GM18868 (cell line): ENCODE measurements around the gene ZNF385C.

Experiments
- ATAC-seq: cut with Tn5 transposase; IDR thresholded peaks from one replicate; pipeline ENCODE4 v1.9.1; 2021; ENCODE audit warnings: mild to moderate bottlenecking, moderate library complexity; ENCODE audit not compliant: unreplicated experiment

The ZNF385C gene

GRCh38 chr17:42110301-42111264 lies 12.3 kb upstream of the ZNF385C start:
- no peak for ATAC-seq

GRCh38 chr17:42109086-42109485 lies 10.8 kb upstream of the ZNF385C start:
- ATAC-seq: no peak

DNA sequence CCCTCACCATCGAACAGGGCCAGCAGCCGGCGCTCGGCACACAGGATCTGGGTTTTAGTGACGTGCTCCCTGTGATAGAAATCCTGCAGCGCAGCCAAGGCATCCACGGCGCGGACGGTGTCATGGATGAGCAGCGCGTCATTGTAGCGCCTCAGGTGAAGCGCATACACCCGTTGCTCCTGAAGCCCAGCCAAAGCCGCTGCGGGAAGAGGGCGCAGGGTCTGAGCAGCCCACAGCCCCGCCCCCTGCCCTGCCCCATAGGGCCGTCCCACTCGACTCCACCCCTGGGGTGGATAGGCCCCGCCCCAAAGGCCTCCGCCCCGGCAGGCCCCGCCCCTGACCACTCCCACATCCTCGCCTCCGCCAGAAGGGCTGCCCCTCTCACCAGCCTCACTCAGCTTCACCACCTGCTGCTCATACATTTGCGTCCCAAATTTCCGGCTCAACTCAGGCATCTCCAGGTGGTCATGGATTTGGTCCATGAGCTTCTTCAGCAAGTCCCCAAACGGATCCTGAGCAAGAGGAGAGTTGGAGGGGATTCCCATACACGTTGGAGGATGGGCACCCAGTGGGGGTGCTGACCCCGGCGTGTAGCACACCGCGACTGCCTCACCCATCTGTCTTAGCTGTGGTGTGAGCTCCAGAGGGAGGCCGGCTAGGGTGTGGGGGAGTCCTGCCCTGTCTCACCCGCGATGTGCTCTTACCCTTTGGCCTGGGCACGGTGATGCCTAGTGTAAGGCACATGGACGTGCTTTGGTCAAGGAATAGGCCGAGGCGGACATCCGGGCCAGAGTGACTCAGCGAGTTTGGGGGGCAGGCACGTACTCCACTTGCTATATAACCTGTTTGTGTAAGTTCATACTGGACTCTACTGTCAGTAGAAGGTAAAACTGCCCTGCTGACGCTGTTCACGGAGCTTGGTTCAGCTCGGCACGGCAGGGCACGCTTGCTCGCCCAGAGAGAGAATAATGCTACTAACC lies 9.6 kb upstream of the ZNF385C start:
- peak; percentile 35 for ATAC-seq

DNA sequence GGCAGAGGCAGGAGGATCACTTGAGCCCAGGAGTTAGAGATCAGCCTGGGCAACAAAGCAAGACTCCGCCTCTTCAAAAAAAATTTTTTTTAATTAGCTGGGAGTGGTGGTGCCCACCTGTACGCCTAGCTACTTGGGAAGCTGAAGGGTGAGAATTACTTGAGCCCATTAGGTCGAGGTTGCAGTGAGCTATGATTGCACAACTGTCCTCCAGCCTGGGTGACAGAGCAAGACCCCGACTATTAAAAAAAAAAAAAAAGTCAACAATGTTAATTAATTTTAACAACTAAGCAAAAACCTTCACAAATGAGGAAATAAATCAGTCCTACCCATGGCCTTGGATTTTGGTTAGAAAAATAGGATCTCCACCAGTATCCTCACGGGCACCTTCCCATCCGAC lies 8.9 kb upstream of the ZNF385C start:
- no peak for ATAC-seq

DNA sequence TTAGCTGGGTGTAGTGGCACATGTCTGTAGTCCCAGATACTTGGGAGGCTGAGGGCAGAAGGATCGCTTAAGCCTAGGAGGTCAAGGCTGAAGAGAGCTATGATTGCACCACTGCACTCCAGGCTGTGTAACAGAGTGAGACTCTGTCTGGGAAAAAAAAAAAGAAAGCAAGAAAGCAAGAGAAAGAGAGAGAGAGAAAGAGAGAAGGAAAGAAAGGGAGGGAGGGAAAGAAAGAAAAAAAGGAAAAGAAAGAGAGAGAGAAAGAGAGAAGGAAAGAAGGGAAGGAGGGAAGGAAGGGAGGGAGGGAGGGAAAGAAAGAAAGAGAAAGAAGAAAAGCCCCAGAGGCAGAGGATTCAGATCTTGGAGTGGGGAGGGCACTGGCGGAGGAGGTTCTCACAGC lies 7.7 kb upstream of the ZNF385C start:
- ATAC-seq: no peak

DNA sequence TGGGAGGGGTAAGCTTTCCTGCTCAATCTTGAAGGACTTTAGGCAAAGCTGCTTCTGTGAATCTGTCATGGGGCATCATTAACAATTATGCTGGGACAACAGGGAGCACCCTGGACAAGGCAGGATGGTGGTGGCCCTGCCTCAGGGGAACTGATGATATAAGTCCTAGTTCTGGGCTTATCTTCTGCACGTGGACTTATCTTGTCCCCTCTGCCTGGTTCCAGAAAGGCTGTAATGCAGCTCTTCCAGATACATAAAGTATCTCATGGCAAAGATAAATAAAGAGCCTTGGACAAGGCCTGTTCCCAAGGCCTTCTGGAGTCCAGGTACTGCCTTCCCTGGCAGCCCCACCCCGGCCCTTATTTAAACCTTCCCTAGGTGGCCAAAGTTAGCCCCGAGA lies 6.0 kb upstream of the ZNF385C start:
- no peak for ATAC-seq

- no peak for ATAC-seq
Observed at GRCh38 chr17:42103221-42103954, 5.1 kb upstream of the ZNF385C start.

DNA sequence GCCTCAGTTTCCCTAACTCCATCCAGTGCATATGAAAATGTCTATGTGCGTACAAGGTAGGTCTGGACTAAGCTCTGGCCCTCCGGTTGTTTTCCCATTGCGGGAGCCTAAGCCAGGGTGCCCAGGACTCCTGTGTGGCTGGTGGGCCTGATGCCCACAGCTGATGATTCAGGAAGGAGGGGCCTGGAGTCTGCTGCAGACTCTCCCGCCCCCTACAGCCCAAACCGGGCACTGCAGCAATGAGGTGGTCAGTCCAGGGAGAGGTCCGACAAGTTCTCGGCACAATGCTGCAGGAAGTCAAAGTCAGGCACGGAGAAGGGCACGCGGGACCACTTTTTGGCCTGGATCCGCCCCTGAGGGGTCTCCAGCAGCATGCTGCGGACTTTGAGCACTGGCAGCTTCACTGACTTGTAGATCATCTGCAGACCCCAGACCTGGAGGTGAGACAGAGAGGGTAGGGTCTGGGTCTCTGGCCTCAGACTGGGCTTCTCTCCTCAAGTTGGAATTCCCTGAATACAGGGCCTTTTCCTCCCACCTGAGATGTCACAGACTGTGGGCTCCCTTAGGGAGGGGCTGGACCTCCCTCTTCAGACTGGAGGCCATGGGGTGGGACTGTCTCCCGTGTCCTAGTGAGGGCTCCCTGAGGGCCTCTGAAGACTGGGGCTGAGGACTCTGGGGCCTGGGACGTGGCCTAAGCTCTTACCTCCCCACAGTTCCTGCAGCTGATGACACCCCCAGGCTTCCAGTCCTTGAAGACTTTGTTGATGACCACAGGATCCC lies 3.4 kb upstream of the ZNF385C start:
- ATAC-seq: no peak

DNA sequence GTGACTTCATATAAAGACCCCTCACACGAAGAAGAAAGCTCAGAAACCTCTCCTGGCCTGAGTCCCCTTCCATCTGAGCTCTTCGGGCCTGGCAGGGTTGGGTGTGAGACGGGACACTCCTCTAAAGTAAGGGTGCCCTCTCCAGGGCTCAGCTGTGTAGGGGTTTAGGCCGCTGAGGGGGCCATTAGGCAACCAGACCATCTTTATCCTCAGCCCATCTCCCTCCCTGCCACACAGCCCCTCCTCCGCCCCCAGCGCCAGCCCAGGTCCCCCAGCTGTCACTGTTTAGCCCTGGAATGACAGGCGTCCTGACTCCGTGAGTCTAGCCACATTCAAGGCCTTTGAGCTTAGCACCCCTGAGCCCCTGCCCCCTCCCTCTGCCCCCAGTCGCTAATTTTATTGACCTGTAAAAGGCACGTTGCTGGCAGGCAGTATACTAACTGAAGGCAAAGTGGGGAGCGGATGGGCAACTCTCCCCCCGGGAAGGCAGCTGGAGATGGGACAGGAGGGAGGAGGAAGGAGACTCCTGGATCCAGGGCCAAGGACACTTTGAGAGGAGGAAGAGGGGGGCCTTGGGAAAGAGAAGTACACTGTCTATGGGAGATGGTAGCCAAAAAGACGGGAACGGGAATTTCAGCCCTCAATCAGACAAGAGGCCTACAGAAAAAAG lies 592 bp upstream of the ZNF385C start:
- ATAC-seq: no peak

DNA sequence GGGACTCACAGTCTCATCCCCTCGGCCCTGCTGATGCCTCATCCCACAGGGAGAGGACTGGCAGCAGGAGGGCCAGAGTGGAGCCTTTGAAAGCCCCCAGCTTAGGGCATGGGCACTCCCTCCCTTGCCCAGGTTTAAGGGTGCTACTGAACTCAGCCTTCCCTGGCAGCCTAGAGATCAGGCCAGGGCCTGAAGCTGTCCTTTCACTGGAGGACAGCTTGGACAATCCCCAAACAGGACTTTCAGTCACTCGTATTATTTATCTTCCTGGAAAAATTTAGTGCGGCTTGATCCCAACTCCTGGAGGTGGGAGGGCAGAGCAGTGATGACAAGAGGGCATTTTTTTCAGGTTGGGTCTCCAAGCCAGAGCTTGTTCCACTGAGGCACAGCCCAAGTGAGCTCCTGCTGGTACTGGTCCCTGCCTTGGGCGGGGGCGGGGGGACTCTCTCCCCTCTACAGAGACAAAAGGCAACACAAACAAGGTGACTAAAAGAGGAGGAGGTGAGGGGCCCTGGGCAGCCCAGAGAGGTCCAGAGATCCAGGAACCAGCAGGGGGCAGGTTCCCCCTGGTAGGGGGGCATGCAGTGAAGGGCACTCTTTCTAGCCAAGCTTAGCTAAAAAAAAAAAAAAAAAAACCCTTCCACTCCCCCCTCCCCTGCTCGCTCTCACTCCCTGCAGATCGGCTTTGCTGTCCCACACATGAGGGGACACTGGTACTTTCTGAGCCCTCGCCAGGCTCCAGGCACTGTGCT lies 1.7 kb downstream of the ZNF385C start:
- ATAC-seq: no peak

- no peak for ATAC-seq
Observed at GRCh38 chr17:42094375-42095069, 3.8 kb downstream of the ZNF385C start.

DNA sequence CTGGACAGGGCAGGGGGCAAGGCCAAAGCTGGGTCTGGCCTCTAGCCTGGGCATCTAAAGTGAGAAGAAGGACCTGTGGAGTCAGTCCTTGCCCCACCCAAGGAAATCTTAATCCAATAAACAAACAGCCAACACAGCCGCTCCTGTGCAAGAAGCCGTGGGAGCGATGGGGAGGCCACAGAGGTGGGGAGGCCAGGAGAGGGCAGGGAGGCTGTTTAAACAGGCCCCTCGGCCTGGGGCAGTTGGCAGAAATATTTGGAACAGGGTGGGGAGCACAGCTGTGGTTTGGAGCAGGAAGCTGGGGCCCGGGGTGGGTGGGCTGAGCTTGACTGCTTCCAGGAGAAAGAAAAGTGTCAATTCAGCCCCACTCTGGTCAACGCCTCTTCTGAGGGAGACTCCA lies 5.3 kb downstream of the ZNF385C start:
- ATAC-seq: no peak

DNA sequence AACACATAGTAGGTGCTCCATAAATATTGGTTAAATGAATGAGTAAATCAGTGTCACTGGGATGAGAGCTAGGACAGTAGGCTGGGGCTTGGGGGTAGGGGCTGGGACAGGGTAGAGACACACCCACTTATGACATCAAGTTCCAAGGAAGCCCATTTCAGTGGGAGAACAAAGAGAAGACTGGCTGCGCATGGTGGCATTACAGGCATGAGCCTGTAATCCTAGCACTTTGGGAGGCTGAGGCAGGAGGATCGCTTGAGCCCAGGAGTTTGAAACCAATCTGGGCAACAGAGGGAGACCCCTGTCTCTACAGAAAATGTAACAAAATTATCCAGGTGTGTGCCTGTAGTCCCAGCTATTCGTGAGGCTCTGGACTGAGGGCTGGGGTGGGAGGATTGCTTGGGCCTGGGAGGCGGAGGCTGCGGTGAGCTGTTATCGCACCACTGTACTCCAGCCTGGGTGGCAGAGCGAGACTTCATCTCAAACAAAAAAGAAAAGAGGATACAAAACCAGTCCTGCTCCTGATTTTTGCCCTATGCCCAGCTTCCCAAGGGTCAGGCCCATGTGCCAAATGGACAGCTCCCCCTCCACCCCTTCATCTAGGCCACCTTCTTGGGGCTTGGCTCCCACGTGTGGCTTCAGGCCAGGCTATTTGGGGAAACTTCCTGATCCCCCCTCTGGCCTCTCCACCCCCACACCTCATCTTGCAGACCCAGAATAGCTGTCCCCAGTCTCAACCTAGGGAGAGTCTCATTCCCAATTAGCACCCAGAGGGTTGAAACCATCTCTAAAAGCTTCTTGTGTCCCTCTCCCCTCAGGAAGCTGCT lies 7.1 kb downstream of the ZNF385C start:
- ATAC-seq: no peak

DNA sequence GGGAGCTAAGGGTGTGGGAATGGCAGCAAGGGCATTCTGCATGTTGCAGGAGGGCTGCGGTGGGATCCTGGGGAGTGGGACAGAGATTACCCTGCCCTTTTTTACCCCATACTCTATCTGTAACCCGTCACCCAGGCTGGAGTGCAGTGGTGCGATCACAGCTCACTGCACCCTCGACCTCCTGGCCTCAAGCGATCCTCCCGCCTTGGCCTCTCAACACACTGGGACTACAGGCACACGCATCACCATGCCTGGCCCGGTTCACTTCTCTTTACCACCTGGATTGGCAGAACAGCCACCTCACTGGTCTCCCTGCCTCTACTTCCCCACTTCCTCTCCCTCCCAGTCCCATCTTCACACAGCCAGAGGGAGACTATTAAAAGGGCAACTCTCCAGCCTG lies 9.5 kb downstream of the ZNF385C start:
- ATAC-seq: no peak

DNA sequence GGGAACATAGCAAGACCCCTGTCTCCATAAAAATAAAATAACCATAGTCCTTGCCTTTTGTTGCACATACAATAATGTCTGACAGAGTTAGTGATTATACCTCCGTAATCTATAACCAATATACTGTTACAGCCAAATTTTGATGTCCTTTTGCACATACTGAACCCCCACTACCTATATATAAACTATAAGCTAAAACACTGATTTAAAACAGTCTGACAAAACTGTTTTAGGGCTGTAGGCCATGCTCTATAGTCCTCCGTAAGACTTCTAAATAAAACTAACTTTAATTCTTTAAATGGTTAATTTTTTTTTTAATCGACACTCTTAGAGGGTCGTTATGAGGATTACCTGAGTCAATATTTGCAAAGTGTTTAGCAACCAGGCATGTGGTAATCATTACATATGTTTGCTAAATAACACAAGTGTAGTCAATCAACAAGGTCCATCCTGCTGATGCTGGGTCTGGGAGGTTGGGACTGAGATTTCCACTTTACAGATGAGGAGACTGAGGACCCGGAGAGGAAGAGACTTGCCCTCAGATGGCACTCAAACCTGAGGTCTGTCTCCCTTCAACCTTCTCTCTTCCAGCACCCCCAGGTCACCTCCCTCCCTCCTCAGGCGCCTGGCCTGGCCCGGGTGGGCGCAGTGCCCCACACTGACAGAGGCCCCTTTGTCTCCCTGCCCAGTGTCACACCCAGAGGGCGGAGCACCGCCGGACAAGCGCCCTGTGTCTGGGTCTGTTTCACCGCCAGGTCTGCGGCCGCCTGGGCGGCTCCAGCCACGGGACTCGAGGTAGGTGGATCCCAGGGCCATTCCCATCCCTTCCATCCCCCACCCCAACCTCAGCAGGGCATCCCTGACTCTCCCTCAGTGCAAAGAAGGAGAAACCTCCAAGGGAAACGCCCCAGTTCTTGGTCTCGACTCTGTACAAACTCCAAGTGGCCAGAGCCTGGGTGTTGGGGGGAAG lies 10.3 kb downstream of the ZNF385C start:
- ATAC-seq: no peak

GRCh38 chr17:42087042-42087701 lies 11.1 kb downstream of the ZNF385C start:
- no peak for ATAC-seq
